ENCODE data around the gene CALML4. TPM values are rescaled to one million over a fixed set of nuclear protein-coding genes. Genes with fewer than 3 reads are reported as not detected.

The CALML4 gene
- total and polyA plus RNA-seq, 2 experiments from 2014 or later: 13.4 to 16.2 TPM

DNA sequence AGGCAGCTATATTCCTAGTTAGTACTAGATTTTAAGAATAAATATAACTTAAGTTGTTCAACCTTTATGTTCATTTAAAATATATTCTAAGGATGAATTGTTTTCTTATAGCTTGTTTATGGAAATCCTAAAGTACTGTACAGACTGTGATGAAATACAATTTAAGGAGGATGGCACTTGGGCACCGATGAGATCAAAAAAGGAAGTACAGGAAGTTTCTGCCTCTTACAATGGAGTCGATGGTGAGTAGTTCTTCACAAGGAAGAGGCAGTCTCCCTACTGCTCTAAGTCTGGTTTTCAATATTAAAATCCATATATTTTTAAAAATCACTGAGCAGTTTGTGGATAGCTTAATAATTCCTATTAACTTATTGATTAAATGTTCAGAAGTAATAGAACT is 29.6 kb downstream of the CALML4 start:
- Mint-ChIP-seq H3K4me3 (no peak overlapping the region), H3K27me3 (ENCODE audit: insufficient read depth, low read depth, poor library complexity) (no peaks in the 10 kb centered on the region), H3K36me3 (ENCODE audit: low read depth) (peaks cover 17% of the 10 kb centered on the region; the same call in 2 of the 3 replicates), H3K4me1 (no peaks in the 10 kb centered on the region), H3K27ac (no peak overlapping the region), H3K9me3 (no peaks in the 10 kb centered on the region)
- Histone ChIP-seq H3K4me3 (no peak overlapping the region), H2AFZ (no peak overlapping the region), H3K79me2 (replicated peaks; ENCODE audit: insufficient read depth) (no peaks in the 10 kb centered on the region), H3K4me2 (no peak overlapping the region), H3K4me1 (ENCODE audit: insufficient read depth) (no peaks in the 10 kb centered on the region), H4K20me1 (replicated peaks; ENCODE audit: insufficient read depth) (peaks cover 6% of the 10 kb centered on the region; the same call in 1 of the 2 replicates), H3K36me3 (ENCODE audit: insufficient read depth) (0 out of 2 replicates have a peak, but pooled peaks cover 8% of the 10 kb centered on the region), H3K9me2 (ENCODE audit: insufficient read depth) (no peaks in the 10 kb centered on the region), H3K27ac (ENCODE audit: low read depth) (no peak overlapping the region), H3K27me3 (ENCODE audit: insufficient read depth) (no peaks in the 10 kb centered on the region), H3F3A (replicated peaks; ENCODE audit: low read depth) (no peaks in the 10 kb centered on the region)
- ATAC-seq (no peak), DNase-seq (ENCODE audit: low spot score) (no peak)
- TF ChIP-seq CREB1 (CRISPR knock-in tag; IDR thresholded peaks at IDR 0.05; ENCODE audit: low read depth) (no peak), STAT1 (IDR thresholded peaks at IDR 0.05; ENCODE audit: unreplicated experiment) (no peak)

GRCh38 chr15:68173119-68173518 is 32.0 kb downstream of the CALML4 start:
- peaks cover 6% of the 10 kb centered on the region; the same call in 1 of the 2 replicates for H4K20me1 ChIP-seq (replicated peaks; ENCODE audit: insufficient read depth)
- no peaks in the 10 kb centered on the region for H3K79me2 ChIP-seq (replicated peaks; ENCODE audit: insufficient read depth)
- H3F3A ChIP-seq (replicated peaks; ENCODE audit: low read depth): no peaks in the 10 kb centered on the region
- no peaks in the 10 kb centered on the region for H3K4me1 ChIP-seq (ENCODE audit: insufficient read depth)
- Mint-ChIP-seq H3K4me1 (no peaks in the 10 kb centered on the region), H3K36me3 (ENCODE audit: low read depth) (peaks cover 14% of the 10 kb centered on the region; the same call in 2 of the 3 replicates), H3K27ac (no peak overlapping the region), H3K4me3 (no peak overlapping the region), H3K9me3 (no peaks in the 10 kb centered on the region), H3K27me3 (ENCODE audit: insufficient read depth, low read depth, poor library complexity) (no peaks in the 10 kb centered on the region)
- H3K36me3 ChIP-seq (ENCODE audit: insufficient read depth): 0 out of 2 replicates have a peak, but pooled peaks cover 8% of the 10 kb centered on the region
- no peak overlapping the region for H3K4me2 ChIP-seq
- H3K27me3 ChIP-seq (ENCODE audit: insufficient read depth): no peaks in the 10 kb centered on the region
- H3K27ac ChIP-seq (ENCODE audit: low read depth): no peak overlapping the region
- no peak overlapping the region for H3K4me3 ChIP-seq
- ATAC-seq (no peak), DNase-seq (ENCODE audit: low spot score) (no peak)
- H2AFZ ChIP-seq: no peak overlapping the region
- H3K9me2 ChIP-seq (ENCODE audit: insufficient read depth): no peaks in the 10 kb centered on the region
- TF ChIP-seq NANOG (IDR thresholded peaks at IDR 0.05; ENCODE audit: borderline replicate concordance) (no peak), POLR2AphosphoS5 (IDR thresholded peaks at IDR 0.05; ENCODE audit: low read depth) (no peak), ZNF462 (CRISPR knock-in tag; IDR thresholded peaks at IDR 0.05) (no peak), ZNF114 (CRISPR knock-in tag; IDR thresholded peaks at IDR 0.05) (no peak), JUNB (IDR thresholded peaks at IDR 0.05; ENCODE audit: unreplicated experiment) (no peak), EZH2phosphoT487 (IDR thresholded peaks at IDR 0.05; ENCODE audit: unreplicated experiment) (no peak), CREB1 (CRISPR knock-in tag; IDR thresholded peaks at IDR 0.05; ENCODE audit: low read depth) (no peak), ZNF331 (CRISPR knock-in tag; IDR thresholded peaks at IDR 0.05; ENCODE audit: low read depth) (no peak), EZH2 (IDR thresholded peaks at IDR 0.05; ENCODE audit: low read depth, unreplicated experiment) (no peak), CTCF (conservative IDR thresholded peaks at IDR 0.05; ENCODE audit: low read depth in 2 of 2) (no peak), ETS1 (IDR thresholded peaks at IDR 0.05) (no peak)
